ENCODE data around the gene ATP11A.

ATP11A gene

GRCh38 chr13:112711528-112712265, 21.9 kb downstream of the ATP11A start:
- peak; percentile 87 for DNase-seq

GRCh38 chr13:112712451-112713207, 22.8 kb downstream of the ATP11A start:
- no peak for DNase-seq

GRCh38 chr13:112713517-112714253, 23.8 kb downstream of the ATP11A start:
- no peak for DNase-seq

GRCh38 chr13:112714376-112715174, 24.7 kb downstream of the ATP11A start:
- no peak for DNase-seq

- no peak for DNase-seq
Measured at GRCh38 chr13:112715210-112715609, 25.4 kb downstream of the ATP11A start.

GRCh38 chr13:112715715-112716460, 26.1 kb downstream of the ATP11A start:
- DNase-seq, result no peak

- no peak for DNase-seq
Measured at GRCh38 chr13:112716461-112716820, 26.6 kb downstream of the ATP11A start.

- DNase-seq, result no peak
Measured at GRCh38 chr13:112716841-112717520, 27.1 kb downstream of the ATP11A start.

GRCh38 chr13:112718318-112718717, 28.5 kb downstream of the ATP11A start:
- no peak for DNase-seq

GRCh38 chr13:112719016-112719415, 29.2 kb downstream of the ATP11A start:
- DNase-seq, result no peak

GRCh38 chr13:112719556-112719955, 29.7 kb downstream of the ATP11A start:
- DNase-seq, result no peak

GRCh38 chr13:112720251-112720650, 30.4 kb downstream of the ATP11A start:
- no peak for DNase-seq

GRCh38 chr13:112720814-112721197, 31.0 kb downstream of the ATP11A start:
- DNase-seq, result no peak

GRCh38 chr13:112721198-112722104, 31.6 kb downstream of the ATP11A start:
- no peak for DNase-seq

- peak; percentile 30 for DNase-seq
Measured at GRCh38 chr13:112722433-112723263, 32.8 kb downstream of the ATP11A start.

GRCh38 chr13:112723771-112724170, 33.9 kb downstream of the ATP11A start:
- no peak for DNase-seq

- no peak for DNase-seq
Measured at GRCh38 chr13:112724788-112725345, 35.0 kb downstream of the ATP11A start.

GRCh38 chr13:112725346-112726015, 35.6 kb downstream of the ATP11A start:
- DNase-seq, result no peak
